SK-N-SH (cell line): ENCODE results near the gene PPP1R37. TPM values are rescaled to one million over a fixed set of nuclear protein-coding genes. Genes with fewer than 3 reads are reported as not detected.

Experiments used
- CTCF ChIA-PET: fragments of 300-600, 350-600 bp; formaldehyde crosslinking; extraction: SDS; loops from one replicate; lab custom pipeline; 2021; lab: Yijun Ruan, JAX
- POLR2A ChIA-PET: fragments of 350-600 bp; sonication (Branson Sonifier 250); formaldehyde crosslinking; extraction: SDS; loops from one replicate; lab custom pipeline; 2020; ENCODE audit warnings: antibody characterized with exemption, inconsistent platforms; lab: Yijun Ruan, JAX
- DNase-seq: peaks from one replicate; pipeline ENCODE4 v3.0.0; 2012
- H2AFZ ChIP-seq: fragments of 200-600 bp; sonication (generic); 2 replicates; pipeline ENCODE4 v1.8.1; 2016; ENCODE audit warnings: antibody characterized with exemption, mild to moderate bottlenecking, low read depth
- H3F3A ChIP-seq: fragments of 200-600 bp; sonication (generic); replicated peaks from 2 replicates; pipeline ENCODE3; 2016; ENCODE audit warnings: antibody characterized with exemption, mild to moderate bottlenecking; ENCODE audit not compliant: insufficient read depth
- H3K27ac ChIP-seq, 2 experiments: fragments of 200-500 bp in 1 of 2; fragments of 200-600 bp in 1 of 2; sonication (Bioruptor generic) in 1 of 2; sonication (generic), shearing (Covaris generic) in 1 of 2; 2 replicates each; pipeline versions ENCODE4 v1.5.1 to v1.6.1; 2014 to 2016; ENCODE audit warnings: low read depth in 2 of 2, inconsistent platforms in 1 of 2, low read length in 1 of 2, mild to moderate bottlenecking in 1 of 2, mixed read lengths in 1 of 2
- H3K27me3 ChIP-seq: fragments of 200-600 bp; sonication (generic), shearing (Covaris generic); 2 replicates; pipeline ENCODE4 v1.6.1; 2016; ENCODE audit warnings: mixed run types; ENCODE audit not compliant: insufficient read depth
- H3K36me3 ChIP-seq, 2 experiments: fragments of 200-500 bp in 1 of 2; fragments of 200-600 bp in 1 of 2; sonication (Bioruptor generic) in 1 of 2; sonication (generic) in 1 of 2; replicated peaks in 1 of 2; 2 replicates each; pipeline versions ENCODE3 to v1.5.1; 2014 to 2016; ENCODE audit warnings: low read length in 1 of 2, mild to moderate bottlenecking in 1 of 2; ENCODE audit not compliant: insufficient read depth in 2 of 2, control insufficient read depth in 1 of 2
- H3K4me1 ChIP-seq, 2 experiments: fragments of 200-500 bp in 1 of 2; fragments of 200-600 bp in 1 of 2; sonication (Bioruptor generic) in 1 of 2; sonication (generic), shearing (Covaris generic) in 1 of 2; 2 replicates each; pipeline versions ENCODE4 v1.5.1 to v1.6.1; 2014 to 2016; ENCODE audit warnings: low read depth in 1 of 2, low read length in 1 of 2, mixed run types in 1 of 2; ENCODE audit not compliant: insufficient read depth in 2 of 2, control insufficient read depth in 1 of 2
- H3K4me2 ChIP-seq: fragments of 200-600 bp; sonication (generic), shearing (Covaris generic); 2 replicates; pipeline ENCODE4 v1.6.1; 2017; ENCODE audit warnings: mixed run types
- H3K4me3 ChIP-seq, 2 experiments: fragments of 200-500 bp in 1 of 2; fragments of 200-600 bp in 1 of 2; sonication (Bioruptor generic) in 1 of 2; sonication (generic), shearing (Covaris generic) in 1 of 2; 2 replicates each; pipeline versions ENCODE4 v1.5.1 to v1.8.1; 2014 to 2016; ENCODE audit warnings: low read depth in 2 of 2, inconsistent platforms in 1 of 2, low read length in 1 of 2, mild to moderate bottlenecking in 1 of 2, mixed read lengths in 1 of 2, moderate library complexity in 1 of 2
- H3K79me2 ChIP-seq: fragments of 200-600 bp; sonication (generic); 2 replicates; pipeline ENCODE4 v1.8.1; 2017; ENCODE audit warnings: mild to moderate bottlenecking; ENCODE audit not compliant: insufficient read depth
- H3K9ac ChIP-seq: fragments of 200-600 bp; sonication (generic); 2 replicates; pipeline ENCODE4 v1.6.1; 2017; ENCODE audit warnings: mixed run types
- H3K9me2 ChIP-seq: fragments of 200-600 bp; sonication (generic); 2 replicates; pipeline ENCODE4 v1.6.1; 2017; ENCODE audit warnings: mixed run types
- H3K9me3 ChIP-seq: fragments of 200-600 bp; sonication (generic); 2 replicates; pipeline ENCODE4 v1.6.1; 2017; ENCODE audit warnings: mixed run types, mild to moderate bottlenecking, moderate library complexity
- H4K20me1 ChIP-seq: fragments of 200-600 bp; sonication (generic); 2 replicates; pipeline ENCODE4 v1.6.1; 2017; ENCODE audit warnings: mild to moderate bottlenecking, mixed run types; ENCODE audit not compliant: insufficient read depth
- EZH2phosphoT487 ChIP-seq: fragments of 200-600 bp; sonication (generic); IDR thresholded peaks from 2 replicates; pipeline ENCODE4 v1.6.1; 2017; ENCODE audit warnings: low read depth, mixed run types, mild to moderate bottlenecking, antibody characterized with exemption, moderate library complexity, borderline replicate concordance
- FOXM1 ChIP-seq: IDR thresholded peaks from 2 replicates; pipeline ENCODE4 v1.4.0; 2012; ENCODE audit warnings: low read depth, mild to moderate bottlenecking
- GABPA ChIP-seq: IDR thresholded peaks from 2 replicates; pipeline ENCODE4 v1.4.0; 2012; ENCODE audit warnings: low read depth, mild to moderate bottlenecking
- GATA2 ChIP-seq: sonication (generic); formaldehyde crosslinking; IDR thresholded peaks from 2 replicates; pipeline ENCODE4 v1.5.0; 2020; ENCODE audit warnings: mild to moderate bottlenecking, missing genetic modification reagents
- JUND ChIP-seq: IDR thresholded peaks from 2 replicates; pipeline ENCODE4 v1.4.0; 2012
- MEF2A ChIP-seq: IDR thresholded peaks from 2 replicates; pipeline ENCODE4 v1.4.0; 2012; ENCODE audit warnings: low read depth, borderline replicate concordance
- MXI1 ChIP-seq: IDR thresholded peaks from 2 replicates; pipeline ENCODE4 v1.6.1; 2012; ENCODE audit warnings: mild to moderate bottlenecking, low read depth, low read length, improper control_type of control experiment
- NRF1 ChIP-seq: IDR thresholded peaks from 2 replicates; pipeline ENCODE4 v1.6.1; 2012; ENCODE audit warnings: low read depth, mild to moderate bottlenecking, low read length
- RAD21 ChIP-seq: IDR thresholded peaks from 2 replicates; pipeline ENCODE4 v1.6.1; 2012; ENCODE audit warnings: mild to moderate bottlenecking, low read length
- TAF1 ChIP-seq: IDR thresholded peaks from 2 replicates; pipeline ENCODE4 v1.6.1; 2012; ENCODE audit warnings: low read depth, mild to moderate bottlenecking, low read length, moderate library complexity, borderline replicate concordance
- TEAD4 ChIP-seq: IDR thresholded peaks from 2 replicates; pipeline ENCODE4 v1.4.0; 2012; ENCODE audit warnings: mild to moderate bottlenecking, borderline replicate concordance; ENCODE audit not compliant: insufficient read depth
- WGBS: methylation state at CpG from one replicate; pipeline ENCODE4 v1.1.6; 2017; ENCODE audit warnings: low lambda C conversion rate; 5-methylcytosine and 5-hydroxymethylcytosine counted together
- polyA plus RNA-seq, 3 experiments: library from polyadenylated mRNA; depleted of rRNA; stranded (reverse); fragments of >200 nt; gene quantifications; 2 replicates each; pipeline ENCODE4 v1.2.3, GENCODE V29; 2012
- TF ChIP-seq, protein P1 (sequence below): fragments of 150-350 bp; IDR thresholded peaks from 2 replicates; pipeline ENCODE4 v1.6.1; 2017; ENCODE audit warnings: antibody characterized with exemption, low read length, low read depth, borderline replicate concordance
- TF ChIP-seq, protein P2 (sequence below): fragments of 150-350 bp; IDR thresholded peaks from 2 replicates; pipeline ENCODE4 v1.6.1; 2016; ENCODE audit warnings: mild to moderate bottlenecking, low read depth, low read length
- TF ChIP-seq, protein P3 (sequence below): IDR thresholded peaks from 2 replicates; pipeline ENCODE4 v1.4.0; 2012; ENCODE audit warnings: low read depth, borderline replicate concordance

Gene PPP1R37
- polyA plus RNA-seq, 1 of the 3 experiments (the other 2 are of a cell fraction), result 24.4 TPM

DNA sequence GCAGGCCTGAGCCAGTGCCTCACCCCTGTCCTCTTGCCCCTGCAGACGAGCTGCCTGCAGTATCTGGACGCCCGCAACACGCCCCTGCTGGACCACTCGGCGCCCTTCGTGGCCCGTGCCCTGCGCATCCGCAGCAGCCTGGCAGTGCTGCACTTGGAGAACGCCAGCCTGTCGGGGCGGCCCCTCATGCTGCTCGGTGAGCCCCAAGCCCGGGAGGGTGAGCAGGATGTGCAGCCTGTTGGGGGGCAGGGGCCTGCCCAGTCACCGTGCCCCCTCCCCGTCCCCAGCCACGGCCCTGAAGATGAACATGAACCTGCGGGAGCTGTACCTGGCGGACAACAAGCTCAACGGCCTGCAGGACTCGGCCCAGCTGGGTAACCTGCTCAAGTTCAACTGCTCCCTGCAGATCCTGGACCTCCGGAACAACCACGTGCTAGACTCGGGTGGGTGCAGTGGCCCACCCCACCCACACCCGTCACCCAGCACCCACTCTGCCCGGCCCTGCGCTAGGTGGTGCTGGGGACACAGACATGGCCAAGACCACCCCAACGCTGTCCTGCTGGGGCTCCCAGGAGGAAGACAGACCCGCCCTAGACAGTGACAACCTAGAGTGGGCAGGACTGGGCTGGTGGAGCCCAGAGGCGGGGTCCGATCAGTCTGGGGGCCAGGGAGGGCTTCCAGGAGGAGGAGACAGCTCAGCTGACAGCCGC, 49.2 kb downstream of the PPP1R37 start:
- ChIA-PET CTCF (interaction anchor here (0.5 to 2.0 kb wide), 6 partner anchors 10 to 539 kb away, joined by 3 to 8 read pairs (median 3); partner anchors contain the start of gene NKPD1), POLR2A (no interaction called here)
- Histone ChIP-seq H3K9ac (no peak overlapping the region), H3K9me2 (no peaks in the 10 kb centered on the region), H3K4me1 (peaks cover 0 to 14% of the 10 kb centered on the region in 2 experiments; a peak in 1 of 4 replicates), H3K4me2 (no peak overlapping the region), H3K9me3 (no peaks in the 10 kb centered on the region), H3K27me3 (no peaks in the 10 kb centered on the region), H3K27ac (no peak overlapping the region), H3K4me3 (no peak overlapping the region), H2AFZ (no peak overlapping the region), H3F3A (no peaks in the 10 kb centered on the region), H4K20me1 (0 out of 2 replicates have a peak, but pooled peaks cover 8% of the 10 kb centered on the region), H3K79me2 (peaks cover 9% of the 10 kb centered on the region; the same call in 1 of the 2 replicates), H3K36me3 (peaks cover 0 to 40% of the 10 kb centered on the region in 2 experiments)
- TF ChIP-seq, protein P1, sequence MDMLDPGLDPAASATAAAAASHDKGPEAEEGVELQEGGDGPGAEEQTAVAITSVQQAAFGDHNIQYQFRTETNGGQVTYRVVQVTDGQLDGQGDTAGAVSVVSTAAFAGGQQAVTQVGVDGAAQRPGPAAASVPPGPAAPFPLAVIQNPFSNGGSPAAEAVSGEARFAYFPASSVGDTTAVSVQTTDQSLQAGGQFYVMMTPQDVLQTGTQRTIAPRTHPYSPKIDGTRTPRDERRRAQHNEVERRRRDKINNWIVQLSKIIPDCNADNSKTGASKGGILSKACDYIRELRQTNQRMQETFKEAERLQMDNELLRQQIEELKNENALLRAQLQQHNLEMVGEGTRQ, result no peak
- no peak for TF ChIP-seq GATA2 (CRISPR knock-in tag)
- TF ChIP-seq RAD21, result no peak
- no peak for TF ChIP-seq FOXM1
- no peak for TF ChIP-seq EZH2phosphoT487
- no peak for TF ChIP-seq MXI1
- TF ChIP-seq, protein P2, sequence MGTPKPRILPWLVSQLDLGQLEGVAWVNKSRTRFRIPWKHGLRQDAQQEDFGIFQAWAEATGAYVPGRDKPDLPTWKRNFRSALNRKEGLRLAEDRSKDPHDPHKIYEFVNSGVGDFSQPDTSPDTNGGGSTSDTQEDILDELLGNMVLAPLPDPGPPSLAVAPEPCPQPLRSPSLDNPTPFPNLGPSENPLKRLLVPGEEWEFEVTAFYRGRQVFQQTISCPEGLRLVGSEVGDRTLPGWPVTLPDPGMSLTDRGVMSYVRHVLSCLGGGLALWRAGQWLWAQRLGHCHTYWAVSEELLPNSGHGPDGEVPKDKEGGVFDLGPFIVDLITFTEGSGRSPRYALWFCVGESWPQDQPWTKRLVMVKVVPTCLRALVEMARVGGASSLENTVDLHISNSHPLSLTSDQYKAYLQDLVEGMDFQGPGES, result no peak
- no peak for TF ChIP-seq TEAD4
- no peak for TF ChIP-seq MEF2A
- TF ChIP-seq, protein P3, sequence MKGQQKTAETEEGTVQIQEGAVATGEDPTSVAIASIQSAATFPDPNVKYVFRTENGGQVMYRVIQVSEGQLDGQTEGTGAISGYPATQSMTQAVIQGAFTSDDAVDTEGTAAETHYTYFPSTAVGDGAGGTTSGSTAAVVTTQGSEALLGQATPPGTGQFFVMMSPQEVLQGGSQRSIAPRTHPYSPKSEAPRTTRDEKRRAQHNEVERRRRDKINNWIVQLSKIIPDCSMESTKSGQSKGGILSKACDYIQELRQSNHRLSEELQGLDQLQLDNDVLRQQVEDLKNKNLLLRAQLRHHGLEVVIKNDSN, result no peak
- TF ChIP-seq TAF1, result no peak
- TF ChIP-seq GABPA, result no peak
- no peak for TF ChIP-seq NRF1
- no peak for TF ChIP-seq JUND
- WGBS, result 96% methylated on average over 13 of the region's 33 CpGs
- no peak for DNase-seq
